ENCODE measurements around the gene RICTOR.

DNA sequence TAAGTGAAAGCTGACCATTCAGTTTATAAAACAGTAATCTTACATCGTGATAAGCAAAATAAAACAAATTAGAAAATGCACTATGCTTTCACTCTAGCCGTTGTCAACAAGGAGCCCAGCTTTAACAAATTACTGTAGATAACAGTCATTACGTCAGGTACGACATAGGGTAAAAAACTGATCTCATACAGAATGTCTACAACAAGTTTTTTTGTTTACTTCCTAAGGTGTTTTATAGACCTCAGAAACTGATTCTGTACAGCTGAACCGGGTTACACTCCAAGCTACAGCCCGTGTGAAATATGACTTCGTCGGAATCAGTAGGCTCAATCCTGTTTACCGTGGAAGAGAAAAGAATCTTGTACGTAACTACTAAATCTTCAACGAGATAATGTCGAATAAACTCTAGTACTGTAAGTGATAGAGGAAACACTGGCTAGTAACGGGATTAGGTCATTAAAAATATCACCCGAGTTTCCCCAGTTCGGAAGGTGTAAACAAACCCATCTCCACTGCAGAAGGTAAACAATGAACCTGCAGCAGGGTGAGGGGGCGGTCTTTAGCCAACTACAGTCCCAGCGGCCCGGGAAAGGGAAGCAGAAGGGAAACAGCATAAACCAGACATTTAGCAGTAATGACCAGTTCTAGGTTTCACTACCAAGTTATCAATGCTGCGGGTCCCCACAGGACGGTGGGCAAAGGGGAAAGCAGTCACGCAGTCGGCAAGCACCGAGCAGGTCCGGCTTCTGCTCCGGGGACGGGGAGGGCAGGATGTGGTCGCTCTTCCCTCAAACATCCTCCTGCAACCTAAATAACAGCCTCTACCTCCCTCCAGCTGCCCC, 1.1 kb downstream of the RICTOR start:
- TF ChIP-seq, protein P1, sequence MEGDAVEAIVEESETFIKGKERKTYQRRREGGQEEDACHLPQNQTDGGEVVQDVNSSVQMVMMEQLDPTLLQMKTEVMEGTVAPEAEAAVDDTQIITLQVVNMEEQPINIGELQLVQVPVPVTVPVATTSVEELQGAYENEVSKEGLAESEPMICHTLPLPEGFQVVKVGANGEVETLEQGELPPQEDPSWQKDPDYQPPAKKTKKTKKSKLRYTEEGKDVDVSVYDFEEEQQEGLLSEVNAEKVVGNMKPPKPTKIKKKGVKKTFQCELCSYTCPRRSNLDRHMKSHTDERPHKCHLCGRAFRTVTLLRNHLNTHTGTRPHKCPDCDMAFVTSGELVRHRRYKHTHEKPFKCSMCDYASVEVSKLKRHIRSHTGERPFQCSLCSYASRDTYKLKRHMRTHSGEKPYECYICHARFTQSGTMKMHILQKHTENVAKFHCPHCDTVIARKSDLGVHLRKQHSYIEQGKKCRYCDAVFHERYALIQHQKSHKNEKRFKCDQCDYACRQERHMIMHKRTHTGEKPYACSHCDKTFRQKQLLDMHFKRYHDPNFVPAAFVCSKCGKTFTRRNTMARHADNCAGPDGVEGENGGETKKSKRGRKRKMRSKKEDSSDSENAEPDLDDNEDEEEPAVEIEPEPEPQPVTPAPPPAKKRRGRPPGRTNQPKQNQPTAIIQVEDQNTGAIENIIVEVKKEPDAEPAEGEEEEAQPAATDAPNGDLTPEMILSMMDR (IDR thresholded peaks at IDR 0.05): no peak
- no peak for TF ChIP-seq POLR2A (IDR thresholded peaks at IDR 0.05)
